Measurements from ENCODE around the gene ZNF414. TPM values are rescaled to one million over a fixed set of nuclear protein-coding genes. Genes with fewer than 3 reads are reported as not detected.

ZNF414 gene
- total RNA-seq, 1 experiment from 2014 or later: 4.6 TPM

- intact Hi-C loops (cut with micrococcal nuclease): no loop called here
- no peak overlapping the region for H3K4me2 ChIP-seq (ENCODE audit: low read length)
- H3F3A ChIP-seq (ENCODE audit: low read length, unreplicated experiment): no peaks in the 10 kb centered on the region
- no peaks in the 10 kb centered on the region for H4K20me1 ChIP-seq (ENCODE audit: low read length)
- DNase-seq: no peak
- no peaks in the 10 kb centered on the region for H3K27me3 ChIP-seq (ENCODE audit: low read length)
- ChIA-PET POLR2A (ENCODE audit: unreplicated experiment) (no interaction called here), CTCF (no interaction called here)
- no peak for ATAC-seq
- TF ChIP-seq EZH2phosphoT487 (IDR thresholded peaks at IDR 0.05; ENCODE audit: borderline replicate concordance, low read length) (no peak), CTCF (conservative IDR thresholded peaks at IDR 0.05; ENCODE audit: low read depth, low read length) (no peak), EZH2 (IDR thresholded peaks at IDR 0.05; ENCODE audit: low read length, unreplicated experiment) (no peak)
- no peak overlapping the region for H3K4me3 ChIP-seq (ENCODE audit: low read length)
- no peaks in the 10 kb centered on the region for H3K4me1 ChIP-seq (ENCODE audit: insufficient read depth, low read length)
- no peaks in the 10 kb centered on the region for H3K9me3 ChIP-seq (ENCODE audit: low read length)
- H3K9me2 ChIP-seq (replicated peaks; ENCODE audit: low read length): no peaks in the 10 kb centered on the region
- H2AFZ ChIP-seq (ENCODE audit: low read length): no peak overlapping the region
- no TSS peak for BruUV-seq (replicated peaks)
- no peak overlapping the region for H3K9ac ChIP-seq (ENCODE audit: low read length)
- H3K27ac ChIP-seq (ENCODE audit: low read length): no peak overlapping the region
- H3K36me3 ChIP-seq (ENCODE audit: low read depth, low read length): peaks cover 4% of the 10 kb centered on the region; the same call in 1 of the 2 replicates
- no peaks in the 10 kb centered on the region for H3K79me2 ChIP-seq (ENCODE audit: low read length)
Observed at GRCh38 chr19:8544168-8544567, 30.2 kb upstream of the ZNF414 start.

- POLR2A ChIA-PET (ENCODE audit: unreplicated experiment): interaction anchor here (0.6 kb wide), 1 partner anchor 535 kb away, joined by 3 read pairs; no protein-coding TSS in a partner anchor
- no peak for DNase-seq
Observed at GRCh38 chr19:8539621-8540149, 25.7 kb upstream of the ZNF414 start.

More at GRCh38 chr19:8539621-8540149, 25.7 kb upstream of the ZNF414 start:
- Histone ChIP-seq H3K4me1 (ENCODE audit: insufficient read depth, low read length) (no peaks in the 10 kb centered on the region), H3K79me2 (ENCODE audit: low read length) (no peaks in the 10 kb centered on the region), H3F3A (ENCODE audit: low read length, unreplicated experiment) (no peaks in the 10 kb centered on the region), H2AFZ (ENCODE audit: low read length) (no peak overlapping the region), H3K9me2 (replicated peaks; ENCODE audit: low read length) (no peaks in the 10 kb centered on the region), H3K9ac (ENCODE audit: low read length) (no peak overlapping the region), H3K4me2 (ENCODE audit: low read length) (no peak overlapping the region), H4K20me1 (ENCODE audit: low read length) (no peaks in the 10 kb centered on the region), H3K9me3 (ENCODE audit: low read length) (no peaks in the 10 kb centered on the region), H3K27me3 (ENCODE audit: low read length) (no peaks in the 10 kb centered on the region), H3K27ac (ENCODE audit: low read length) (no peak overlapping the region), H3K4me3 (ENCODE audit: low read length) (no peak overlapping the region), H3K36me3 (ENCODE audit: low read depth, low read length) (no peaks in the 10 kb centered on the region)
- CTCF ChIA-PET: interaction anchor here (0.7 kb wide), 1 partner anchor 34 kb away, joined by 3 read pairs; no protein-coding TSS in a partner anchor
- TF ChIP-seq EZH2phosphoT487 (IDR thresholded peaks at IDR 0.05; ENCODE audit: borderline replicate concordance, low read length) (no peak), CTCF (conservative IDR thresholded peaks at IDR 0.05; ENCODE audit: low read depth, low read length) (no peak), EZH2 (IDR thresholded peaks at IDR 0.05; ENCODE audit: low read length, unreplicated experiment) (no peak)
- BruUV-seq (replicated peaks): no TSS peak
- no peak for ATAC-seq
- intact Hi-C loops (cut with micrococcal nuclease): no loop called here
